HG02973 (cell line): Measurements from ENCODE around the gene ARHGAP26.
"Not testable (repeated sequence)": the region's sequence is repeated elsewhere in the genome, so short reads cannot be mapped to it uniquely, and the experiment has no call there.

ENCODE experiments used
- ATAC-seq: cut with Tn5 transposase; IDR thresholded peaks from one replicate; pipeline ENCODE4 v1.9.1; 2021; ENCODE audit warnings: moderate library complexity; ENCODE audit not compliant: unreplicated experiment

Gene ARHGAP26

DNA sequence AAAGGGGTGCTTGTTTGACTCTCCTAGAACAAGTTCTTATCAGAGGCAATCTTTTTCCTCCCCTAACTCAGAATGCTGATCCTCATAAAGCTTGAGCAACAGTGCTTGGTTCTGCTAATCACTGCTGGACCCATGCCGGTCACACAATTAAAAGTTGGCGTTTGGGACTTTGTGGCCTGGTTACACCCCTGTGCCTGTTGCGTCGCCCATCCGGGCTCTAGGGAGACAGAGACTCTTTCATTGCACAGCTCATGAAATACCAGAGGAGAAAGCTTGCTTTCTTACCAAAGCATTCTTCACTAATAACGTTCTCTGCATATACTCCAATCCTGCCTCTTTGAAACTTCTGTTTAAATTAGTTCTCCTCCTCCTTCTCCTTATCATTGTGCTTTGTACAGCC is 332.2 kb downstream of the ARHGAP26 start:
- no peak for ATAC-seq

DNA sequence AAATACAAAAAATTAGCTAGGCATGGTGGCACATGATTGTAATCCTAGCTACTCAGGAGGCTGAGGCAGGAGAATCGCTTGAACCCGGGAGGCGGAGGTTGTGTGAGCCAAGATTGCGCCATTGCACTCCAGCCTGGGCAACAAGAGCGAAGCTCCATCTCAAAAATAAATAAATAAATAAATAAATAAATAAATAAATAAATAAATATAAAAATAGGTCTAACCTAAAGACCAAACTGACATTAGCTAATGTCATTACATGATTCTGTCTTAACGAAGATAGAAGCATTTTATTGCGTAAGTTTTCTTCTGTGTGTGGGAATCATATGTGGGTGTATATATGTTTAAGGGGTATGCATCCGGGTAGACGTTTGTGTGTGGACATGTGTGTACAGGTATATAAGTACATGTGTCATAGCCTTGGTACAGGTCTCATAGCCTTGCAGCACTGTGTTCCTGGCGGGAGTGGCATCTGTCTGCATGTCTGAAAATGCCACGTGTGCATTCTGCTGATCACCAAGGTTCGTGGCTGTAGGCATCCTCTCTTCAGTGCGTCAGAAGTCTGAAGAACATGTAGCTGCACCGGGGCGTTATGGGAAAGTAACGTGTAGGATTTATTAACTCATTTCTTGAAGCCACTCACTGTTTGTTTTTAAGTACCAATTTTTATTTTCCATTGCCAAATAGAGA is 335.2 kb downstream of the ARHGAP26 start:
- no peak for ATAC-seq

DNA sequence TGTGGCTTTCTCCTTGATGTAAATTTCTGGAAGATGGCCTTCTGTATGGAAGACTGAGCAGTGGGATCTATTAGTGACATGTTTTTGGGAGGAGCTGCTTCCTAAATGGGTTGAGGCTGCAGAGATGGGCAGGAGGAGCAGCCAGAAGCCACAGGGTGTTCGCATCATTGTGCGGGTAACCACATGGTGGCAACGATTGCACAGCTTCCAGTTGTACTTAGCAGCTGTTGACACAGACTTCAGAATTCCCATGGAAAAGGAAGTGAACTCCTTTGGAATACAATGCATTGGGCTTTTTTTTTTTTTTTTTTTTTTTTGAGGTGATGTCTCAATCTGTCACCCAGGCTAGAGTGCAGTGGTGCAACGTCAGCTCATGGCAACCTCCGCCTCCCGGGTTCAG is 336.0 kb downstream of the ARHGAP26 start:
- no peak for ATAC-seq

DNA sequence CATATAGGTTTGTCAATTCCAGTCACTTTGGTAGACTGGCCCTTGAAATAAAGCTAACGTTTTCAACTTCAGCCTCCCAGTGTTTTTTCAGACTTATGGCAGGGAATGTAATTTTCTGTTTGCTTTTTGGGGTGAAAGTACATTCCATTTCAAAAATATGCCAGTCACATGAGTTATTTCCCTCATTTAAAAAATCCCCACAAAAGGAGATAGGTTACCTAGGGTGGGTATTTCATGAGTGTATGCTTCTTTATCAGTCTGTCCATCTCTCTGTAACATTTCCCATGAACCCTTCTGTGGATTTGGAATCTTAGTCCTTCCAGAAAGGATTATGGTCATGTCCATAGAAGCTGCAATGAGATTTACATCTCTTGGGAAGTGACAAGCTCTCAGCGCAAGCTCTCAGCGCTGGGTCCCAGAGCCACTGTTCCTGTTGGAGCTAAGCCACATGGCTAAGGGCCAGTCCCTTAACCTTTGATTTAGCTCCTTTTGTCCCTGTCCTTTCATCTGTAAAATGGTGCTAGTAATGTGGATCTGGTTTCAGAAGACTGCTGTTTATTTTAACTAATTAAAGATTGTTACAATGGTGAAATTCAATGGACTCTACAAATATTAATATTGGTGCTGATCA is 338.4 kb downstream of the ARHGAP26 start:
- no peak for ATAC-seq

DNA sequence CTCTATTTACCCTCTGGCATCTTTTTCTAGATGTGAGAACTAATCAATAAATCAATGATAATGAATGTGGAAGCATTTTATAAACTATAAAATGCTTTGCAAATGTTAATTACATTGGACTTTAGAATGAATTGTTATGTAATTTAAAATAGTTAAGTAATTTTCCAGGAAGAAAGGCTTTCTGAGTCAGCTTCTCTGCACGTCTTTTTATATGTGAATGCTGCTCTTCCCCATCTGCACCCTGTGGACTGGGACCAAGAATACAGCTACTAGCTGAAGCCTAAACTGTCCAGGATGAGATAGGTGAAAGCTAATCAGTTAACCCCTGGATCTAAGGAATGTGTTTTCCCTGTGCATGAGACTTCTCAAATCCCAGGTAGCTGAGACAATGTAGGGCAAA is 340.4 kb downstream of the ARHGAP26 start:
- ATAC-seq = no peak

DNA sequence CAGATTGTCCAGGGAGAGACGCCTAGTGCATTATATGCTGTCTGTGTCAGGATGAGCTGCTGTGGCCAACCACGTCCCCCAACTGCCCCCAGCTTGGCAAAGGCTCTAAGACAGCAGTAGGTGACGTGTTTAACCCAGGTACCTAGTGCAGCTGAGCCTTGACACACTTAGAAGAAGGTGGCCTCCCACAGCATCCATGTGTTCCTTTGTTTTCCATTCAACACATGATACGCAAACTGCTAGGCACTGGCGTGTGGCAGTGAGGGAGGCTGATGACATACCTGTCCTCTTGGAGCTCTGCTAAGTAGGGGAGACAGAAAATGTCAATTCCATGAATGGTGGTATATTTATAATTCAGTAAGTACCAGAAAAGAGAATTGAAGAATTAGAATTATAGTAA is 341.6 kb downstream of the ARHGAP26 start:
- no peak for ATAC-seq

DNA sequence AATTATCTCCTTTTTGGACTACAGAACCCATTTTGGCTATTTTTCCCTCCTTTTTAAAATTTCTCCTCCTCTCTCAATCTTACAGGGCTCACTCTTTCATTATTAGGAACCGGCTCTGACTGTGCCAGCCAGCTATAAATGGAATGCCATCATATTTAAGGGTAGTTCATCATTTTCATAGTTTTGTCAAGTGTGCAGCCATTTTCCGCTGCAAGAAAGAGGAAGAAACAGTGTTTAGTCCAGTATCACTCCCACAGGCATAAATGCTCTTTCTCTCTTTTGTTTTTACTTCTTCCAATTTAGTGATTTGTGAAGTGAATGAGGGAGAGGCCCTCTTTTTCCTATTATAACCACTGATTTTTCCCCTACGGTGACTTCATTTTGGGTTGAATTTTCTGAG is 343.3 kb downstream of the ARHGAP26 start:
- ATAC-seq = no peak

DNA sequence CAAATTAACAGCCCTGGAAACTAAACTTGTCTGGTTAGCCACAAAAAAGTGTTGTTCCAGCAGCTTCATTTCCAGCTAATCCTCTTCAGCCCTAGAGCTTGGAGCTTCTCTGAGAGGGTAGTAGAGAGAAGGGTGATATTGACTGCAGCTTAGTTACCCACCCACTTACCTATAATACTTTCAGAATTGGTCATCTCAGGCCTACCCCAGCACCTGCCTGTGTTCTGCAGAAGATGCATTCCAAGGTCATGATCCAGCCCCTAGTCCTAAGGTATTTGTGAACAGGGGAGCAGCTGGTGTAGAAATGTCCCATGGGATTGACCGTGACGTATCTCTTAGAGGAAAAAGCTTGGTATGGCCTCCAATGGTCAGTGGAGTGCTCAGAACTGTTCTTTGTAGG is 344.3 kb downstream of the ARHGAP26 start:
- ATAC-seq = no peak

DNA sequence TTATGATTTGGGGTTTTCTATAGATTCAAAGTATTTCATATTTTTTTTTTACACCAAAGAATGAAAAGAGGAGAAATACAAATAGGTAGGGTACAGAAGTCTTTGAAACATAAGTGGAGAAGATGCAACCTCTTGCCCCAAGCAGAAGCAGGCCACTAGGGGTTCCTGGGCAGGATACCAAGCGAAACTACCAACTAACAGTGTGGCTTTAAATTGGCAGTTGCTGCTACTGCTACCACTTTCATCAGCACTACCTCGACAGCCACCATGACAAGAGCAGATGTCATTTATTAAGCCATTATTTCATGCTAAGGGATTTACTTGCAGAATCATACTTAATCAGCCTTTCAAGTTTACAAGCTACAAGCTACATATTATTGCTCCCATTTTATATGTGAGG is 345.2 kb downstream of the ARHGAP26 start:
- no peak for ATAC-seq

DNA sequence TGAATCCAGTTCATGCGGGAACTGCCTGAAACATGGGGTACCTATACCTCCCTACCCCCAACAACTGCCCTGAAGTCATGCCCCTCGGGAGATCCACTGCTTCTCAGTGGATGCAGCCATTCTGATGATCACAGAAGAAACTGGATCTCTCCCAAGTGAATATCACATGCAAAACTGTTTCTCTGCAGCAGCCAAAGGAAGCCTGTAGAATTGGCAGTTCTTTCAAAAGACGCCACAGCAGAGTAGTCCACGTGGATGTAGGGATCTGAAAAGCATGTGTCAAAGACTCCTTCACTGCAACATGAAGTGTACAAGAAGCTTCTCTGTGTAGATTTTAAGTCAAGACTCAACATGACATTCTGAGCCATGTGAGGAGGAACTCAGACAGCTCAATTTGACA is 346.6 kb downstream of the ARHGAP26 start:
- no peak for ATAC-seq

DNA sequence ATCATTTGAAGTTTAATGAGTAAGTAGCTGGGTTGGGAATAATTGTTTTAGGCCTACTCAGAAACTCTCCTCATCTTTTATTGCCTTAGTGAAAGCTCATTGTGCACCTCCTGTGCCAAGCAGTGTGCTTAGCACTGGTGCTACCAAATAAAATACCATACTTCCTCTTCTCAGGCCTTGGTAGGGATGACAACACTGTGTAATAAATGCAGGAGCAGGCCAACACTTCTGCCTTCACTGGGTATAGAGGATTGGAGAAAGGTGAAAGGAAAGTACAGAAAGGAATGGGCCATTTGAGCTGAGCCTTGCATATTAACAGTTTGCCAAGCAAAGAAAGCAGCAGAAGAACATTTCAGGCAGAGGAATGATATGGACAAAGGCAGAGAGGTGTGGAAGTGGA is 347.6 kb downstream of the ARHGAP26 start:
- ATAC-seq = no peak

DNA sequence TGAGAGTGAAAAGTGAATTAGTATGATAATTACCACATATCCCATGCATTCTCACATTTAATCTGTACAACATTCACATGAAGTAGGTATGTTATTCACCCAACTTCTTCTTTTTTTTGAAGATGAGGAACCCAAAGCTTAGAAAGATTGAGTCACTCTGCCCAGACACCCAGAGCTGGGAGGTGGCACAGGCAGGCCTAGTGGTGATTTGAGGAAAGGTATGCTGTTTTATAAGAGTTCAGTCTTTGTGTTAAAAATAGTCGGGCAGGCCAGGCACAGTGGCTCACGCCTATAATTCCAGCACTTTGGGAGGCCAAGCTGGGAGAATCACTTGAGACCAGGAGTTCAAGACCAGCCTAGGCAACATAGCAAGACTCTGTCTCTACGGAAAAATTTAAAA is 348.0 kb downstream of the ARHGAP26 start:
- no peak for ATAC-seq

DNA sequence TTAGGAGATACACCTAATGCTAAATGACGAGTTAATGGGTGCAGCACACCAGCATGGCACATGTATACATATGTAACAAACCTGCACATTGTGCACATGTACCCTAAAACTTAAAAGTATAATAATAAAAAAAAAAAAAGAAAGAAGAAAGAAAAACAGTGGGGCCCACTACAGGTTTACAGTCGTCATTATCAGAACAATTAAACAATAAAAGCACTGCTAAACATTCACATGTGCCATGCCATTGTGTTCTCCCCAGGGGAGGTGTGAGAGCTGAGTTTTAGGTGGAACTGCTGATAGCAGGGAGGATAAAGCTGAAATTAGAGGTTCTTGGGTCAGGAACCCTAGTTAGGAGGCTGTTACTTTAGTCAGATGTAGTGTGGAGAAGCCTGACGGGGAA is 348.6 kb downstream of the ARHGAP26 start:
- ATAC-seq = not testable (repeated sequence)

DNA sequence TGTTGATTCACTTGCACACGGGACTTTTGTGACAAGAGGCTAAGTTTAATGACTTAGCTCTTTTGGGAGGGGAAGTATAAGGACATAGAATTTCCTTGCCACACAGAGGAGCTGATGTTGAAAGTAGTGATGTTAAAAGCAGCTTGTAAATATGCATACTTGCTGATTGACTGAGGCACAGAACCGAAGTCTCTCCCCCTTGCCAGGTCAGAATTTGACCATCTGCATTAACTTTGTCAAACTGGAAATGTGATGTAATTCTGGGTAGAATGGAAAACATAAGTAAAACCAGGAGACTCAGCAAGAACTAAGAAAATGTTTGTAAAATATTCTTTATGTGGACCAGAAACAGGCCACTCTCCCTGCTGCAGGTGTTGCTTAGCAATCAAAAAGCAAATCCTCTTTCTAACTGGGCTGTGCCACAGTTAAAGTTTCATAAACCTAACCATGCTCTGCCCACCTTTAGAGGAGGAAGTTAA is 349.2 kb downstream of the ARHGAP26 start:
- ATAC-seq = no peak

DNA sequence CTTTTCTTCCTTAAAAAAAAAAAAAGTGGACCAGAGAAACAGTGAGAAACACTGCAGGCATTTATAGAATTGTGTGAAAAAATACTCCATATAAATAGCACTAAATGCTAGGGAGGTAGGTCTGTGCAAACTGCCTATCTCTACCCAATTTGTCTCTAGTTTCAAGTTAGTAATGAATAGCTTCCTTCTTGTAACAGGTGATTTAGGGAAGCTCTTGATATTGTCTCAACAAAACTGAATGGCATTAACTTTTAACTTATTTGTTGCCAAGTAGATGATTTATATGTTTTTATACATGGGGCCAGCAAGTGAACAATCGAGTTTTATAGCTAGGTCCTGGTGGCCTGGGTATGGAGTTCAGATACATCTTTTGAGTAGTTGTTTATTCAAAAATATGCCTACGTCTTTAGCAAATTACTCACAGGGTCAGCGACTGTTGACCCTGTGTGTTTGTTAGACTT is 349.7 kb downstream of the ARHGAP26 start:
- ATAC-seq = no peak

DNA sequence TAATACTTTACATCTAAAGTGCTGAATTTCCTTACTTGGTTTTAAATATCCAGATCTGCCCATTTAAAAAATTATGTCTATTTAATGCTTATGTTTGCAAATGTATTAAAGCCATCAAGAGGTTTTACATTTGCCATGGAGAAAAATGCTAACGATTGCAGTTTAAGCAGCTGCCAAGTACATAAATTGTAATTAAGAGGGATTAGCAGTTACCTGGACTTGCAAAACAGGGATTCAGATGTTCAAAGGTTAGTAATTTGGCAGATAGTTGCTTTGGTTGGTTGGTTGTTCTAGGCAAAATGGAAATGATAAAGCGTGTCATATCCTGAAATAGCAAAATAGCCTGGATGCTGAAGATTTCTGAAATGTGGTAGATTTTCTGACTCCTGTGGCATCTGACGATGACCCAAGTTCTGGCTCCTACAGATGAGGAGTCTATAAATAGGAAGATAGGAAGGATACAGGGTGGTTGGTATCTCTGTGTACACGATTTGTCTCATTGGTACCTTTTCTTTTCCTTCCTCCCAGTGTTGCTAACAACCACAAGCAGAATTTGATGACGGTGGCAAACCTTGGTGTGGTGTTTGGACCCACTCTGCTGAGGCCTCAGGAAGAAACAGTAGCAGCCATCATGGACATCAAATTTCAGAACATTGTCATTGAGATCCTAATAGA is 350.4 kb downstream of the ARHGAP26 start:
- ATAC-seq = no peak

DNA sequence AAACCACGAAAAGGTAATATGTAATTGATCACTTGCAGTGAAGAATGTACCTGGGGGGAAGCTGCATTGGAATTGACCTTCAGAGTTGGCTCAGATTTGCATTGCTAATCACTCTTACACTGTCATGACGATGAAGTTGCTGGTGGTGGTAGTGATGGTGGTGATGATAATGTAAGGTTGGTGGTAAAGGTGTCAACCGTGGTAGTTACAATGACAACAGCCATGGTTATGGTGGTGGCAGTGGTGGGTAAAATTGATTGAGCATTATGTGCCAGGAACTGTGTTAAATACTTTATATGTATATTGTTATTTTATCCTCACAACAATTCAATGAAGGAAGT is 350.9 kb downstream of the ARHGAP26 start:
- ATAC-seq = no peak

DNA sequence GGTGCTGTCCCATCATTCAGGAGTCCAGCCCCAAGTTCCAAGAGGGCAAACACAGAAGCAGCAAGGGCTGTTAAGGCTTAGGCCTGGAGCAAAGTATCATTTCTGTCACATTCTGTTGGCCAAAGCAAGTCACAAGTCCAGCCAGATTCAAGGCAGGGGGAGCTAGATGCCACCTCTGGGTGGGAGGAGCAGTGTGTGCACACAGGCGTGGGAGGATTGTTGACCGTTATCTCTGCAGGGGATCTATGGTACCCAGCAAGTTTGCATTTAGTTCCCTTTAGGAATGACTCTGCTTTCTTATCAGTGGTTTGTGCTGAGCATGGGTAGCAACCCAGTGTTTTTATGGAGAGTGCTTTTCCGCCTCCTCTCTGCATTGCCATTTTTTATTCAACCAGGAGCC is 354.4 kb downstream of the ARHGAP26 start:
- ATAC-seq = no peak

DNA sequence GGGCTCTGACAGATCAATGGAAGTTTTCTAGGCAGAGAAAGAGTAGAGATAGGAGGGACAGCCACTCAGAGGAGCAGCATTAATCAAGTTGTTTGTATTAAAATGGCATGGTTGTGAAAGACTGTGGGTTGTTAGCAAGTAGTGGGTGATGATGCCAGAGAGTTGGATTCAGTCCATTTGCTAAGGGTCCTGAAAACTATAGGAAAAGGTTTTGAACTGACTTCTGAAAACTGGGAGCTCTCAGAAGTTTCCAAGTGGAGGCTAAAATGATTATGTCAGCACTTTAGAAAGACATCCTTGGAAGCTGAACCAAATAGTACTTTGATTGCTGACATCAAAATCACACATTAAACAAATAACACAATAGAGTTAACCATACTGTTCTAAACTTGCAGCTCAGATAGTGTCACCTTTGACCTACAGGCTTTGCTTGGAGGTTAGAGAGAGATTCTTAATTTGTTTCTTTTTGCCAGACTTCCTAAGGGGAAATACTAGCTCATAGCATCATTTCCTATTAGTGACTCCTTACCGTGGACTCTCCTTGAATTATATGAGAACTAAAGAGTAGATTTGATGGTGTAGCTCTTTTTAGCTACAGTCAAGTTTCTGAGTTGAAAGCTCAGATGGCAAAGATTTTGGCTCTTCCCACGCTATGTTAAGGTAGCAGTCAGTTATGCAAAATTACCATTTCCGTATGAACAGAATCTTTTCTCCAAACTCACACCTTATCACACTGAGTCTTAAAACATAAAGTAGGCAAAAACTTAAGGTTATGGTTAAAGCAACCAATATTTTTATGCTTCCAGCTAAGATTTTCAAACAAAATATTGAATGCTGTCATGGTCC is 356.2 kb downstream of the ARHGAP26 start:
- ATAC-seq = no peak

DNA sequence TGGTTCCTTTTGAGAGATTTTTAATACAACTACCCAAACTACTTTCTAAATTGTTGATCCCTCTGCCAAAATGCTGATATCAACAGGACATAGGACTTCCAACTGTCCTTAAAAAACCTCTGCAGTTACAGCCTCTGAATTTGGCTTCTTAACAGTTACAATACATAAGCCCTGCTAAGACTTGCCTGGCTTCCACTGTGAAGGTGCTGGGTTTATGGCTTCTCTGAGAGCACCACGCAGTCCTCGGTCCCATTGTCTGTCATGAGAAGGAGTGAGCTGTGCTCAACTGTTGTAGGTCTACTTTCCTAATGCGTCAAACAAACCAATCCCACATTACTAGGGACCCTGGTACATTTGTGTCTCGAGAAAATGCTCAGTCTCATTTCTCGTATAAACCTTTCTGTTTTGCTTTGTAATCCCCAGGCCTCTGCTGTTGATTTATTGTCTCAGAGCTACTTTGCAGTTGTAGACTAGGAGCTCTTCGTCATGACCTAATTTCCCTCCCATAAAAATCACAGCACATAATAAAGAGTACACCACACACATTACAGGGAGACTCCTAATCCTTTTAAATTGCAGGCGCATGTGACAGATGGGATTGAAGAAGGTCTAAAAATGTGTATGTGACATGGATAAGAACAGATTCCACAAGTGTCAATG is 358.4 kb downstream of the ARHGAP26 start:
- ATAC-seq = no peak

DNA sequence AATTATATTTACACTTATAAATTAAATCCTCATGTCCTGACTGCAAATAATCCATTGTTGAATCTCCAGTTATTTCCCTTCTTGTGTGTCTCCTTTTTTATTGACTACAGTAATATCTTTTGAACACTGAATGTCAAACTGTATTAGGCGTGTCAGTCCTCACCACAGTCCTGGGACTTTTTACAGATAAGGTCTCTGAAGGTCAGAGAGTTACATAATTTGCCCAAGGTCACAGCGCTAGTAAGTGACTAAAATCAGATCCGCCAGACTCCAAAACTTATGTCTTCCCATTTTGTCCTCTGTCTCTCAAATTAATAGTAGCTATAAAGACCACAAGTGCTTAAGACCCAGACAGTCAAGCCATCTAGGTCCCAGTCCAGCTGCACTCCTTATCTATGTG is 359.0 kb downstream of the ARHGAP26 start:
- no peak for ATAC-seq
